Measurements from ENCODE around the gene MMP17. TPM values are rescaled to one million over a fixed set of nuclear protein-coding genes. Genes with fewer than 3 reads are reported as not detected.

The MMP17 gene
- total RNA-seq, 1 experiment from 2014 or later: 30.2 TPM

- no TSS peak for BruUV-seq (replicated peaks)
- H3K9ac ChIP-seq (ENCODE audit: low read length): no peak overlapping the region
- no peaks in the 10 kb centered on the region for H4K20me1 ChIP-seq (ENCODE audit: low read length)
- ATAC-seq (no peak), DNase-seq (no peak)
- no peaks in the 10 kb centered on the region for H3K9me2 ChIP-seq (replicated peaks; ENCODE audit: low read length)
- H3K36me3 ChIP-seq (ENCODE audit: low read depth, low read length): no peaks in the 10 kb centered on the region
- H3K4me3 ChIP-seq (ENCODE audit: low read length): no peak overlapping the region
- no peaks in the 10 kb centered on the region for H3F3A ChIP-seq (ENCODE audit: low read length, unreplicated experiment)
- no peak overlapping the region for H3K27ac ChIP-seq (ENCODE audit: low read length)
- intact Hi-C loops (cut with micrococcal nuclease): loop anchor here (1.0 to 5.0 kb wide), 3 partner anchors 60 to 165 kb away; partner anchors contain the start of gene EP400
- no peaks in the 10 kb centered on the region for H3K9me3 ChIP-seq (ENCODE audit: low read length)
- TF ChIP-seq EZH2phosphoT487 (IDR thresholded peaks at IDR 0.05; ENCODE audit: borderline replicate concordance, low read length) (no peak), CTCF (conservative IDR thresholded peaks at IDR 0.05; ENCODE audit: low read depth, low read length) (no peak), EZH2 (IDR thresholded peaks at IDR 0.05; ENCODE audit: low read length, unreplicated experiment) (no peak)
- no peaks in the 10 kb centered on the region for H3K79me2 ChIP-seq (ENCODE audit: low read length)
- no peaks in the 10 kb centered on the region for H3K27me3 ChIP-seq (ENCODE audit: low read length)
- H2AFZ ChIP-seq (ENCODE audit: low read length): no peak overlapping the region
- peaks cover 13% of the 10 kb centered on the region; the same call in 1 of the 2 replicates for H3K4me1 ChIP-seq (ENCODE audit: insufficient read depth, low read length)
- POLR2A ChIA-PET (ENCODE audit: unreplicated experiment): no interaction called here
- no peak overlapping the region for H3K4me2 ChIP-seq (ENCODE audit: low read length)
- CTCF ChIA-PET: interaction anchor here (1.0 kb wide), 1 partner anchor 25 kb away, joined by 3 read pairs; no protein-coding TSS in a partner anchor
Measured at GRCh38 chr12:131836714-131837397, 8.7 kb downstream of the MMP17 start.

- no peaks in the 10 kb centered on the region for H3K9me3 ChIP-seq (ENCODE audit: low read length)
- ATAC-seq: no peak
- TF ChIP-seq EZH2 (IDR thresholded peaks at IDR 0.05; ENCODE audit: low read length, unreplicated experiment) (no peak), CTCF (conservative IDR thresholded peaks at IDR 0.05; ENCODE audit: low read depth, low read length) (no peak), EZH2phosphoT487 (IDR thresholded peaks at IDR 0.05; ENCODE audit: borderline replicate concordance, low read length) (no peak)
- no peaks in the 10 kb centered on the region for H3K4me1 ChIP-seq (ENCODE audit: insufficient read depth, low read length)
- no peak overlapping the region for H3K4me3 ChIP-seq (ENCODE audit: low read length)
- ChIA-PET POLR2A (ENCODE audit: unreplicated experiment) (no interaction called here), CTCF (no interaction called here)
- H4K20me1 ChIP-seq (ENCODE audit: low read length): no peaks in the 10 kb centered on the region
- BruUV-seq (replicated peaks): no TSS peak
- no peak overlapping the region for H3K4me2 ChIP-seq (ENCODE audit: low read length)
- H3K36me3 ChIP-seq (ENCODE audit: low read depth, low read length): no peaks in the 10 kb centered on the region
- H3K9ac ChIP-seq (ENCODE audit: low read length): no peak overlapping the region
- H3K27me3 ChIP-seq (ENCODE audit: low read length): no peaks in the 10 kb centered on the region
- H2AFZ ChIP-seq (ENCODE audit: low read length): no peak overlapping the region
- DNase-seq: no peak
- H3F3A ChIP-seq (ENCODE audit: low read length, unreplicated experiment): no peaks in the 10 kb centered on the region
- H3K79me2 ChIP-seq (ENCODE audit: low read length): no peaks in the 10 kb centered on the region
- H3K9me2 ChIP-seq (replicated peaks; ENCODE audit: low read length): no peaks in the 10 kb centered on the region
- intact Hi-C loops (cut with micrococcal nuclease): no loop called here
- H3K27ac ChIP-seq (ENCODE audit: low read length): no peak overlapping the region
Measured at GRCh38 chr12:131840643-131841416, 12.6 kb downstream of the MMP17 start.

- no TSS peak for BruUV-seq (replicated peaks)
- Histone ChIP-seq H3K4me3 (ENCODE audit: low read length) (no peak overlapping the region), H4K20me1 (ENCODE audit: low read length) (no peaks in the 10 kb centered on the region), H3K27ac (ENCODE audit: low read length) (no peak overlapping the region), H3K79me2 (ENCODE audit: low read length) (no peaks in the 10 kb centered on the region), H3K9me3 (ENCODE audit: low read length) (no peaks in the 10 kb centered on the region), H3K9ac (ENCODE audit: low read length) (no peak overlapping the region), H3K4me2 (ENCODE audit: low read length) (no peak overlapping the region), H3F3A (ENCODE audit: low read length, unreplicated experiment) (no peaks in the 10 kb centered on the region), H3K4me1 (ENCODE audit: insufficient read depth, low read length) (no peaks in the 10 kb centered on the region), H3K27me3 (ENCODE audit: low read length) (no peaks in the 10 kb centered on the region), H3K9me2 (replicated peaks; ENCODE audit: low read length) (no peaks in the 10 kb centered on the region), H3K36me3 (ENCODE audit: low read depth, low read length) (no peaks in the 10 kb centered on the region), H2AFZ (ENCODE audit: low read length) (no peak overlapping the region)
- TF ChIP-seq CTCF (conservative IDR thresholded peaks at IDR 0.05; ENCODE audit: low read depth, low read length) (no peak), EZH2phosphoT487 (IDR thresholded peaks at IDR 0.05; ENCODE audit: borderline replicate concordance, low read length) (no peak), EZH2 (IDR thresholded peaks at IDR 0.05; ENCODE audit: low read length, unreplicated experiment) (no peak)
- DNase-seq: no peak
- ATAC-seq: no peak
- ChIA-PET CTCF (no interaction called here), POLR2A (ENCODE audit: unreplicated experiment) (no interaction called here)
- intact Hi-C loops (cut with micrococcal nuclease): no loop called here
Measured at GRCh38 chr12:131841547-131841946, 13.4 kb downstream of the MMP17 start.
